Naive B cell (primary cell): Measurements from ENCODE around the gene ZNF385D. TPM values are rescaled to one million over a fixed set of nuclear protein-coding genes. Genes with fewer than 3 reads are reported as not detected.
A peak's percentile ranks its signal among the peaks of the same experiment; 100 is the strongest.
"Not testable (repeated sequence)": the region's sequence is repeated elsewhere in the genome, so short reads cannot be mapped to it uniquely, and the experiment has no call there.

Experiments used
- ATAC-seq, 2 donors: fragments of 150-1000 bp; cut with Tn5 transposase; 2 replicates each; pipeline ENCODE4 v1.10.0; 2021; ENCODE audit warnings: low read depth in 2 of 2, mild to moderate bottlenecking in 2 of 2, moderate library complexity in 2 of 2
- DNase-seq: peaks from one replicate; pipeline ENCODE4 v3.0.0; 2022
- H3K27ac Mint-ChIP-seq, 6 donors: one replicate each; pipeline ENCODE4 v1.8.0; 2020 to 2022; ENCODE audit warnings: mild to moderate bottlenecking in 6 of 6, mixed read lengths in 6 of 6, moderate library complexity in 5 of 6, inconsistent platforms in 2 of 6
- H3K27me3 Mint-ChIP-seq, 3 donors: one replicate each; pipeline ENCODE4 v1.8.0; 2021 to 2022; ENCODE audit warnings: mixed read lengths in 3 of 3, mild to moderate bottlenecking in 1 of 3
- H3K36me3 Mint-ChIP-seq, 2 donors: one replicate each; pipeline ENCODE4 v1.8.0; 2020 to 2022; ENCODE audit warnings: mixed read lengths in 2 of 2, inconsistent platforms in 1 of 2, mild to moderate bottlenecking in 1 of 2
- H3K4me1 Mint-ChIP-seq, 3 donors: one replicate each; pipeline ENCODE4 v1.8.0; 2020 to 2022; ENCODE audit warnings: mixed read lengths in 3 of 3, inconsistent platforms in 1 of 3, mild to moderate bottlenecking in 1 of 3, moderate library complexity in 1 of 3
- H3K4me3 Mint-ChIP-seq, 8 donors: one replicate each; pipeline ENCODE4 v1.8.0; 2020 to 2022; ENCODE audit warnings: mild to moderate bottlenecking in 8 of 8, mixed read lengths in 8 of 8, moderate library complexity in 8 of 8, inconsistent platforms in 2 of 8
- H3K9me3 Mint-ChIP-seq, 7 donors: one replicate each; pipeline ENCODE4 v1.8.0; 2020 to 2022; ENCODE audit warnings: mixed read lengths in 7 of 7, mild to moderate bottlenecking in 5 of 7, inconsistent platforms in 2 of 7, moderate library complexity in 1 of 7
- polyA plus RNA-seq, 6 donors: library from polyadenylated mRNA; unstranded; fragments of 300-500 nt; fragmentation: Illumina TruSeq; gene quantifications; one replicate each; pipeline ENCODE4 v1.2.3, GENCODE V29; 2021; ENCODE audit warnings: low read depth in 6 of 6

Gene ZNF385D
- polyA plus RNA-seq, 6 donors from 2014 or later: 0.31 to 0.98 (median 0.88) TPM; not detected in 3

DNA sequence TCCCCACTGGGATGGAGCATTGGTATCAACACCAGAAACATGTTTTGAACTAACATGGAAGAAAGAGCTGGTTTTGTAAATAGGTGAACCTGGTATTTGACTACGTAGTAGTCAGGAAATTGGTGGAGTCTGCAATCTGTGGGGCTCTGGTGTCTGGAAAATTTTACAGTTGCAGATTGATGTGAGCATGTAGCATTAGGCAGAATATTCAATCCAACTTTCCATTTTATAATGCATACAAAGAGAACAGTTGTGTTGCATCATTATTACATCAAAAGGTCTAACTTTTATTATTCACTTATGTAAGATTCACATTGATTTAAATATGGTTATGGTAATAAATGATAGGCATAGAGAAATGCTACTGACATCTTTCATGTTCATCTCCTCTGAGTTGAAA lies 340.0 kb downstream of the ZNF385D start:
- Mint-ChIP-seq H3K4me1 (no peaks in the 10 kb centered on the region), H3K4me3 (no peak overlapping the region), H3K27me3 (no peaks in the 10 kb centered on the region), H3K27ac (no peak overlapping the region), H3K9me3 (peaks cover 0 to 3% (median 0%) of the 10 kb centered on the region in 7 donors), H3K36me3 (no peaks in the 10 kb centered on the region)
- DNase-seq: no peak
- no peak for ATAC-seq

DNA sequence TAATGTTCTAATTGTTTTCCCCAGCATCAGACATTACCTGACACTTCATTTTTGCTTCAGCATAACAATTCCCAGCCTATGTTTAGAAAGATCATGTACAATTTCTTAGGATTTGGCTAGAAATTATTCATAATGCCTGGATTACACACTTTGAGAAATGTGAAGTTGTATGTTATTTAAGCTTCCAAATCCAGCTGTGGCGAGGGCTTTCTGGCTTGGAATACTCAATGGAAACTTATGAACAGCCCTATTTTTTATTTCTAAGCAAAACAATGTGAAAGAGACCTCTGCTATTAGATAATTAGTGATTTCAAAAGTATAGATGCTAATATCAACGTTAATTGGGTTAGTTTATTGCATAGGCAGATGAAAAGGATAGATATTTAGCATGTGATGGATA lies 341.6 kb downstream of the ZNF385D start:
- H3K9me3 Mint-ChIP-seq: peaks cover 0 to 11% (median 6%) of the 10 kb centered on the region in 7 donors
- DNase-seq: no peak
- H3K27ac Mint-ChIP-seq: no peak overlapping the region
- H3K4me3 Mint-ChIP-seq: no peak overlapping the region
- H3K36me3 Mint-ChIP-seq: no peaks in the 10 kb centered on the region
- H3K27me3 Mint-ChIP-seq: no peaks in the 10 kb centered on the region
- no peaks in the 10 kb centered on the region for H3K4me1 Mint-ChIP-seq
- ATAC-seq: no peak

GRCh38 chr3:21407743-21408142 lies 343.3 kb downstream of the ZNF385D start:
- Mint-ChIP-seq H3K36me3 (no peaks in the 10 kb centered on the region), H3K4me3 (no peak overlapping the region)
- ATAC-seq: no peak

GRCh38 chr3:21405671-21406667 lies 345.0 kb downstream of the ZNF385D start:
- Mint-ChIP-seq H3K36me3 (no peaks in the 10 kb centered on the region), H3K27me3 (no peaks in the 10 kb centered on the region), H3K4me1 (no peaks in the 10 kb centered on the region), H3K4me3 (no peak overlapping the region), H3K27ac (no peak overlapping the region), H3K9me3 (peaks cover 0 to 25% (median 8%) of the 10 kb centered on the region in 7 donors)
- ATAC-seq: no peak
- DNase-seq: no peak

More at GRCh38 chr3:21407743-21408142, 343.3 kb downstream of the ZNF385D start:
- no peak for DNase-seq
- H3K4me1 Mint-ChIP-seq: no peaks in the 10 kb centered on the region
- no peak overlapping the region for H3K27ac Mint-ChIP-seq
- peaks cover 0 to 20% (median 7%) of the 10 kb centered on the region in 7 donors for H3K9me3 Mint-ChIP-seq
- H3K27me3 Mint-ChIP-seq: no peaks in the 10 kb centered on the region

GRCh38 chr3:21398461-21398860 lies 352.5 kb downstream of the ZNF385D start:
- Mint-ChIP-seq H3K27me3 (no peaks in the 10 kb centered on the region), H3K27ac (no peak overlapping the region), H3K4me1 (no peaks in the 10 kb centered on the region), H3K9me3 (peaks cover 2 to 13% (median 8%) of the 10 kb centered on the region in 7 donors), H3K36me3 (no peaks in the 10 kb centered on the region), H3K4me3 (no peak overlapping the region)
- DNase-seq (no peak), ATAC-seq (no peak)

DNA sequence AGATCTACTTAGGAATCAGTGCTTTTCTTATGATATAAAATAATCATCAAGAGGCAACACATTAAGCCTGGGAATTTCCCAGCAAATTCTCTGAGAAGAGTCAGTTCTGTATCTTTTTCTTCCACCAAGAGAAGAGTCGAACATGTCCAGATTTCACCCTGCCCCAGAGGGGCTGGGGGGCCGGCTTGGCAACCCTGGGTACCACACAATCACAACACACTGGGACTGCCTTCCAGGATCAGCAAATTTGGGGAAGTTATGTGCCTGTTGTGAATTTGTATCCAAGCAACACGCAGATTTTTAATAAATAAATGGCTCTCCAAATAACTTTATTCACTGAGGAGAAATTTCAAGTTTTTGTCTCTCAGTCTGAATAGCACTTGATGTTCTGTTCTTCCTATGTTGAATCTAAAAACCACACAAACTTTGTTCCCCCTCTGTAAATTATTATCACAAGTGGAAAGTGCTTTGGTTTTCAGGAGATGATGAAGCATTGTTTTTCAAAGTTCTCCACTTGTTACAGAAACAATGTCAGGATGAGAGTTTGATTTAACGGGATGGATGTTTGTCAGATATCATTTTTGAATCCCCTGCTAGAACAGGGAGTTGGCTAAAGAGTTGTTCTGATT lies 357.2 kb downstream of the ZNF385D start:
- Mint-ChIP-seq H3K36me3 (no peaks in the 10 kb centered on the region), H3K27ac (no peak overlapping the region), H3K4me1 (no peaks in the 10 kb centered on the region), H3K4me3 (no peak overlapping the region), H3K9me3 (peaks cover 0 to 6% (median 2%) of the 10 kb centered on the region in 7 donors), H3K27me3 (no peaks in the 10 kb centered on the region)
- DNase-seq: no peak
- ATAC-seq: no peak

GRCh38 chr3:21392526-21392925 lies 358.5 kb downstream of the ZNF385D start:
- no peaks in the 10 kb centered on the region for H3K36me3 Mint-ChIP-seq
- no peaks in the 10 kb centered on the region for H3K27me3 Mint-ChIP-seq
- H3K4me1 Mint-ChIP-seq: no peaks in the 10 kb centered on the region
- no peak overlapping the region for H3K27ac Mint-ChIP-seq
- H3K4me3 Mint-ChIP-seq: no peak overlapping the region
- ATAC-seq: no peak
- no peak for DNase-seq
- H3K9me3 Mint-ChIP-seq: peaks cover 0 to 14% (median 3%) of the 10 kb centered on the region in 7 donors

- H3K9me3 Mint-ChIP-seq: peaks cover 0 to 25% (median 6%) of the 10 kb centered on the region in 7 donors
These were observed 360.2 kb downstream of the ZNF385D start for GRCh38 chr3:21390856-21391255.

DNA sequence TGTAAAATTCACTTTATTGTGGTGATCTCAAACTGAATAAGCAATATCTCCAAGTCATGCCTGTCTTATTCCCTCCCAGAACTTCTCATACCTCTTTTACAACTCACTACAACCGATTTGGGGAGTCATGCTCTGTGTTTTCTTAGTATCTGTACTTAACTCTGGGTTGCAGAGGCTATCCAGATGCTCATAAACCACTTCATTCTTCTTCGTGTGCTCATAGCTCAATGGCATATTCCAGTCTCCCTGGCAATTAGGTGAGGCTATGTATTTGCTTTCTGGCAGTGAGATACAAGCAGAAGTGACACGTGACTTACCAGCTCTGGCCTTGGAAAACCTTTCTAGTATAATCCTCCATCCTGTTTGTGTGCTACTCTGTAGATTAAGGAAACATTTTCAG lies 360.9 kb downstream of the ZNF385D start:
- Mint-ChIP-seq H3K27me3 (no peaks in the 10 kb centered on the region), H3K36me3 (no peaks in the 10 kb centered on the region), H3K4me3 (no peak overlapping the region), H3K9me3 (peaks cover 0 to 32% (median 6%) of the 10 kb centered on the region in 7 donors), H3K4me1 (no peaks in the 10 kb centered on the region), H3K27ac (no peak overlapping the region)
- DNase-seq: no peak
- ATAC-seq: no peak

More at GRCh38 chr3:21390856-21391255, 360.2 kb downstream of the ZNF385D start:
- no peak overlapping the region for H3K27ac Mint-ChIP-seq
- ATAC-seq (no peak), DNase-seq (no peak)
- H3K27me3 Mint-ChIP-seq: no peaks in the 10 kb centered on the region
- no peak overlapping the region for H3K4me3 Mint-ChIP-seq
- no peaks in the 10 kb centered on the region for H3K36me3 Mint-ChIP-seq
- no peaks in the 10 kb centered on the region for H3K4me1 Mint-ChIP-seq

- not testable (repeated sequence) for H3K27ac Mint-ChIP-seq, ATAC-seq, DNase-seq, H3K36me3 Mint-ChIP-seq, H3K4me1 Mint-ChIP-seq, H3K27me3 Mint-ChIP-seq, H3K4me3 Mint-ChIP-seq
- peaks cover 0 to 33% (median 6%) of the 10 kb centered on the region in 7 donors for H3K9me3 Mint-ChIP-seq
These were observed 363.7 kb downstream of the ZNF385D start for GRCh38 chr3:21387142-21387826.

- not testable (repeated sequence) for H3K9me3 Mint-ChIP-seq, H3K27me3 Mint-ChIP-seq, ATAC-seq
These were observed 373.0 kb downstream of the ZNF385D start for GRCh38 chr3:21378036-21378435.

DNA sequence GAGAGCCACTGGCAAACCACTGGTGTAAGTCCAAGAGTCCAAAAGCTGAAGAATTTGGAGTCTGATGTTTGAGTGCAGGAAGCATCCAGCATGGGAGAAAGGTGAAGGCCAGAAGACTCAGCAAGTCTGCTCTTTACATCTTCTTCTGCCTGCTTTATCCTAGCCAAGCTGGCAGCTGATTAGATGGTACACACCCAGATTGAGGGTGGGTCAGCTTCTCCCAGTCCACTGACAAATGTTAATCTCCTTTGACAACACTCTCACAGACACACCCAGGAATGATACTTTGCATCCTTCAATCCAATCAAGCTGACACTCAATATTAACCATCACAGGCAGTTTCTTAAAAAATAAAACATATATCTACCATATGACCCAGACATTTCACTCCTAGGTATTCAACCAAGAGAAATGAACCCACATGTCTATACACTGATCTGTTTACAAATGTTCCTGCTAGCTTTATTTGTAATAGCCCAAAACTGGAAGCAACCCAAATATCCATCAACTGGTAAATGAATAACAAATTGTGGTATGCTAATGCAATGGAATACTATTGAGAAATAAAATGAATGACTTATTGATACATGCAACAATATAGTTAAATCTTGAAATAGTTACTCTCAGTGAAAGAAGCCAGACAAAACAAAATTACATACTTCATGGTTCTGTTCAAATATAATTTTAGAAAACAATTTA lies 373.8 kb downstream of the ZNF385D start:
- Mint-ChIP-seq H3K27me3 (no peaks in the 10 kb centered on the region), H3K27ac (no peak overlapping the region), H3K36me3 (no peaks in the 10 kb centered on the region), H3K4me3 (no peak overlapping the region), H3K9me3 (peaks cover 0 to 8% (median 0%) of the 10 kb centered on the region in 7 donors), H3K4me1 (no peaks in the 10 kb centered on the region)
- no peak for ATAC-seq
- no peak for DNase-seq

More at GRCh38 chr3:21378036-21378435, 373.0 kb downstream of the ZNF385D start:
- H3K36me3 Mint-ChIP-seq, H3K27ac Mint-ChIP-seq, DNase-seq, H3K4me3 Mint-ChIP-seq, H3K4me1 Mint-ChIP-seq: not testable (repeated sequence)

- no peak for DNase-seq
- H3K27ac Mint-ChIP-seq: peak overlapping the region in 1 of 6 donors; percentile 16
- H3K36me3 Mint-ChIP-seq: no peaks in the 10 kb centered on the region
- peaks cover 0 to 10% (median 3%) of the 10 kb centered on the region in 7 donors for H3K9me3 Mint-ChIP-seq
- H3K4me1 Mint-ChIP-seq: no peaks in the 10 kb centered on the region
- no peak for ATAC-seq
- H3K27me3 Mint-ChIP-seq: no peaks in the 10 kb centered on the region
- no peak overlapping the region for H3K4me3 Mint-ChIP-seq
These were observed 378.7 kb downstream of the ZNF385D start for GRCh38 chr3:21372316-21372715.
